HG03571 (cell line): ENCODE measurements around the gene GLOD5.
A peak's percentile ranks its signal among the peaks of the same experiment; 100 is the strongest.

Source experiments
- ATAC-seq: cut with Tn5 transposase; IDR thresholded peaks from one replicate; pipeline ENCODE4 v1.9.1; 2021; ENCODE audit not compliant: unreplicated experiment

The GLOD5 gene

DNA sequence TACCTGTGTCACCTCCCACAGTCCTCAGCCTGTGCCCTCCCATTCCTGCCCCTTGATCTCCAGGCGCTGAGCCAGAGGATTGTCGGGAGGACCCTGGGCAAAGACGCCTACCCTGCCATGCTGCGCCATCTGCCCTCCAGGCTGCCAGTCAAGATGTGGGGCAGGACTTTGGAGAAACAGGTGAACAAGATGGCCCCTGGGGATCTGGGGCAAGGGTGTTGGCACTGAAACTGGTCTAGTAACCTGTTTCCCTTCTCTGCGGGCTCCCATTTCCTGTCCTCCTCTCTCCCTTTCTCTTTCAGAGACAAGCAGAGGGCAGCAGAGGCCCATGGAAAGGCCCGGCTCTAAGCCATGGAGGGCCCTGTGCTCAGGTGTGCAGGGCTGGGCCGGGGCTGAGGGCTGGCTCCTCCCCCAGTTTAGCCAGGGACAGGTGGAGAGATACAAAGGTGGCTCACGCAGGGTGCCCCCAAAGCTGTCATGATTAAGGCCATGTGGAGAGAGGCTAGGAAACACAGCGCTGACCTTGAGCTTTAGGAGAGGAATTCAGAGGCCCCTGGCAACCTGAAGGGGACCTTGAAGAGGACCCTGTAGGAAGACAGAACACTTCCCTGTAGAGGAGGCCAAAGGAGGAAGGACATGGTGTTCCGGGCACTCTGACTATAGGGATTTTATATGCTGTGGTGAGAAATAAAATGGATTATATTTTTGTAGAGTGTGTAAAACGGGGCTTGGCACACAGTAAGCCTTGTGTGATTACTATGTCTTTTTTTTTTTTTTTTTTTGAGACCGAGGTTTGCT lies at the start of gene GLOD5:
GLOD5 (plus strand) TSS at position 74 of the 798 bp plus-strand sequence; CDS start at position 118, 44 bp downstream.
- no peak for ATAC-seq

DNA sequence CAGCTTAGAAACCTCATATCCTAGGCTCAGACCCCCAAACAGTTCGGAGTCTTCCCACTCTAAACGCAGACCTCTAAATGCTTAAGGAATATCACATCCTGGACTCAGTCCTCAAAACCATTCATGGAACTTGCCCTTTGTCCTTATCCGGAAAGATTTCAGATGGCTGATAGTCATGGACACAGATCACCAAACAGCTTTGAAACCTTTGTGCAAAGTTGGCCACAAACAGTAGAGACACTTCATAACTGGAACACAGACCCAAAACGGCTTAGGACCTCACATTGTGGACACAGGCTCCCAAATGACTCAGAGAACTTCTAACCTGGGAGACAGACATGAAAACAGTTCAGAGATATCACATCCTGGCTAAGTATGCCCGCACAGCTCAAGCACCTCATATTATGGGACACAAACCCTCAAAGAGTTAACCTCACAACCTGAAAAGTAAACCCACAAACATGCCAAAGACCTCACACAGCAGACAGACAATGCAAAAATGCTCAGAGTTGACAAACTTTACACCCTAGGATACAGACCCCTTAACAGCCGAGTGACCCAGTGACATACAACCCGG lies 49.5 kb upstream of the GLOD5 start:
- no peak for ATAC-seq

DNA sequence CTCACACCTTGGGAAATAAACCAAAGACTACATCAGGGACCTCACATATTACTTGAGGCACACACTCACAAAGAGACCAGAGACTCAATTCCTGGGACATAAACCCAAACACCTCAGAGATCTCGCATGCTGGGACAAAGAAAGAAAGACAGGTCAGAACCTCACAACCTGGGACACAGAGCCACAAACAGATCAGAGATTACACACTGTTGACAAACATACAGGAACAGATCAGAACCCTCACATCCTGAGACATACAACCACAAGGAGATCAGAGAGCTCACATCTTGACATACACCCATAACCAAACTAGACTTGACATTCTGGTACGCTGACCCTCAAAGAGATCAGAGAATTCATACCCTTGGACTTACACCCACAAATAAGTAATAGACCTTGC lies 47.7 kb upstream of the GLOD5 start:
- no peak for ATAC-seq

DNA sequence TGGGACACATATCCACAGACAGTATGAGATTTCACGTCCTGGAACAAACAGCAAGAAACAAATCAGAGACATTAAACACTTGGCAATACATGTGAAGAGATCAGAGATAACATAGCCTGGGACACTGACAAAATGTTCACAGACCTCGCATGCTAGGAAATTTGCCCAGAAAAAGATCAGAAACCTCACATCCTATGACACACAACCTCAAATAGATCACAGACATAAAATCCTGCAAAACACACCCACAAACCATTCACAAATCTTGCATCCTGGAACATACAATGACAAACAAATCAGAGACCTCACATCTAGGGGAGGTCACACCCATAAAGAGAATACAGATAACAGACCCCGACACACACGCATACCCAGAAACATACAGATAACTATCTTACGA lies 47.0 kb upstream of the GLOD5 start:
- no peak for ATAC-seq

DNA sequence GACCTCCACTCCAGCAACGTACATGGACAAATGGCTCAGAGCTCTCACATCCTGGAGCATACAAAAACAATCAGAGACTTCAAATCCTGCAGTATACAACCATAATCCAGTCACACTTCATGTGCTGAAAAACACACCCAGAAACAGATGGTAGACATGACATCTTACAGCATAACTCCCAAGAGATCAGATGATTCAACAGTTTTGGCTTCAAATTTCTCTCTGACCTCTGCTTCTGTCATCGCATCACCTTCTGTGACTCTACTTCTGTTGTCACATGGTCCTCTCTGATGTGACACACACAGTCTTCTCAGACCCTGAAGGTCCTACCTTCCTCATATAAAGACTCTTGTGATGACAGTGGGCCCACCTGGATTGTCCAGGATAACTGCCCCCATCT lies 46.5 kb upstream of the GLOD5 start:
- no peak for ATAC-seq

DNA sequence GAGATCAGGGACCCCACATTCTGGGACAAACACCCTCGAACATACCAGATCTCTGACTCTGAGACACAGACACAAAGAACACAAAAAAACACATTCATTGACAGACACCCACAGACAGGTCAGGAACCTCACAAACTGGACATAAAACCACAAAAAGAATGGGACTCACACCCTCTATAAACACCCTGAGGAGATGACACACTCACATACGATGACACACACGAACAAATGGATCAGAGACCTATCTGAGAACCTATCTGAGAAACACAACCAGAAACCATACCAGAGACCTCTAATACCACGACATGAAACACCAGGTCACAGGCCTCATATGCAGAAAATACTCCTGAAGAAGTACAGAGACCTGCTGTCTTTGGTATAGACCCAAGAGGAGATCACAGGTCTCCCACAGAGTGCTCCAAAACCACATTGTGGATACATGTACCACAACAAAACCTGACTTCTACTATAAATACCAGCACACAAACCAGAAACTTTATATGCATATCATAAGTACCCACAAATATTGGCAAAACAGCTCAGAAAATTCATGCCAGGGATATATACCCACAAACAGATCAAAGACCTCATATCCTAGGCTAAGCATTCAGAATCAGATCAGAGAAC lies 45.6 kb upstream of the GLOD5 start:
- ATAC-seq, result no peak

DNA sequence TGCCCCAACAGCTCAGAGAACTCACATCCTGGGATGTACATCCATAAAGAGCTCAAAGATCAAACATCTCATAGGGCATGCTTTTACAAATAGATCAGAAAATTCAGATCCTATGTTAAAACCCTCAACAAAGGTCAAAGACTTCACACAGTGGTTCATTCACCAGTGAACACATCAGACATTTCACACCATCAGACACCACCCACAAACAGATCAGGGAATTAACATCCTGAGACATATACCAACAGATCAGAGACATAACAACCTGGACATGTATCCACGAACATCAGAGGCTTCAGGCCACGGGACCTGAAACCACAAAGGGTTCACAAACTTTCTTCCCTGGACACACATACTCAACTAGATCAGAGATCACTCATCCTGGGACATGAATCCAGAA lies 41.6 kb upstream of the GLOD5 start:
- ATAC-seq, result no peak

DNA sequence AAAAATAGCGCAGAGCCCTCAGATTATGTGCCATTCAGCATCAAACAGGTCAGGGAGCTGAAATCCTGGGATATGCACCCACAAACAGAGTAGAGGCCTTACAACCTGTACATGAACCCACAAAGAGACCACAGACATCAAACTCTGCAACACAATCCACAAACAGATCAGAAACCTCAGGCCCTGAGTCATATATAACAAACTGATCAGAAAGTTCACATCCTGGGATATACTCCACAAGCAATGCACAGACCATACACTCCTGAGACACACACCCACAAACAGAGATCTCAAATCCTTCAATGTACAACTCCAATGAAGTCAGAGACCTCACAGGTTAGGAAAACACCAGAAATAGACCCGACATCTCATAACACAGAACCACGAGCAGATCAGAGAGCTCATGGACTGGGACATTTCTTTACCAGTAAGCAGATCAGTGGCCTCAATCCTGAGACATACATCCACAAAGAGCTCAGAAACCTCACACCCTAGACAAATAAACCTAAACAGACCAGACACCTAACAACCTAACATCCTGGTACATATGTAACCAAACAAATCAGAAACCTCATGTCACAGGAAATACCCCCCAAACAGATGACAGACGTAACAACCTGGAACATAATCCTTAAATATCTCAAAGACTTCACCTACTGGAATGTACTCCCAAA lies 40.8 kb upstream of the GLOD5 start:
- no peak for ATAC-seq

DNA sequence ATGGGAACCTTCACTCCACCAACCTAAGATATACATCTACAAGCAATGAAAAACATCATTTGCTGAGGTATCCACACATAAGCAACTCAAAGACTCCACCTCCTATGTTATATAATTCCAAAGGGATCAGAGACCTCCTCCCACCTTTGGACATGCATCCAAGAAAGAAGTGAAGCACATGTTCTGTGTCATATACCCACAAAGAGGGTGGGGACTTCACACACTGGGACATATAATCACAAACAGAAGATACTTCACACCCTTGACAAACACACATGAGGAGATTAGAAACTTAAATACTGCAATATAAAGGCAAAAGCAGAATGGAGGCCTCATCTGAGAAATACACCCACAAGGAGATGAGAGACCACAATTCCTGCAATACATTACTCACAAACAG lies 39.6 kb upstream of the GLOD5 start:
- ATAC-seq, result no peak

DNA sequence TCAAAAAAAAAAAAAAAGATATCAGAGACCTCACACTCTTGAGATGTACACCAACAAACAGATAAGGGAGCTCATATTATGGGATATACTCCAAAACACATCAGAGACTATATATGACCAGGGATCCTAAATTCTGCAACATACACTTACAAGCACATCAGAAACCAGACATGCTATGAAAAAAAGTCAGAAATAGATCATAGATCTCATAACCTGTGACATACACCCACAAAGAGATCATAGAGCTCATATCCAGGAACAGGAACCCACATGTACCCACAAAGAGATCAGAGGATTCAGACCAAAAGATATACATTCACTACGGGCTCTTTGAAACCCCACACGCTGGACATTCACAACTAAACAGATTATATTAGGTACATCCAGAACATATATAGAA lies 35.0 kb upstream of the GLOD5 start:
- no peak for ATAC-seq

DNA sequence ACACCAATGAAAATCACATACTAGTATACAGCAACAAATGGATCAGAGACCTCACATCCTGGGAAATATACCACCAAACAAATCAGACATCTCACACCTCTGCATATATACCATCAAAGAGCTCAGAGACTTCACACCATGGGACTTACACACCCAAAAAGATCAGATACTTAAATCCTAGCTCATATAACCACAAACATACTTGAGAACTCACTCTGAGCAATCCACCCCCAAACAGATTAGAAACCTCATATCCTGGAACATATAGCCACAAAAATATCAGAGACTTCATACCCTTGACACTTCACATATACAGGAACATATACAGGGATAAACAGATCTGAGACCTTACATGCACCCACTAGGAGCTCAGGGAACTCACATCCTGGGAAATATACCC lies 32.9 kb upstream of the GLOD5 start:
- ATAC-seq, result no peak

DNA sequence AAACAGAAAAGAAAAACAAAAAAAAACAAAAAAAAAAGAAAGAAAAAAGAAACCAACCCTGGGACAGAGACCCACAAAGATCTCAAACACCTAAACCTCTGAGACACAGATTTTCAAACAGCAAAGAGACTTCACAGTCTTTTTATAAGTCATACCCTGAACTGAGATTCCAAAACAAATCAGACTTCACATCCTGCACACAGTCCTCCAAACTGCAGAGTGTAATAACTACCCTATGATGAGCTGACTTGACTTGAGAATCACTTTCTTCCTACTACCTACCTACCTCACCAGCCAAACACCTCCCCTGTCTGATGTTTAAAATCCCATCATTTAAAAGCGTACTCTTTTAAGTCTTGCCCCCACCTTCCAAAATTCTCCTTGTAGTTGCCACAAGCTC lies 25.2 kb upstream of the GLOD5 start:
- no peak for ATAC-seq

DNA sequence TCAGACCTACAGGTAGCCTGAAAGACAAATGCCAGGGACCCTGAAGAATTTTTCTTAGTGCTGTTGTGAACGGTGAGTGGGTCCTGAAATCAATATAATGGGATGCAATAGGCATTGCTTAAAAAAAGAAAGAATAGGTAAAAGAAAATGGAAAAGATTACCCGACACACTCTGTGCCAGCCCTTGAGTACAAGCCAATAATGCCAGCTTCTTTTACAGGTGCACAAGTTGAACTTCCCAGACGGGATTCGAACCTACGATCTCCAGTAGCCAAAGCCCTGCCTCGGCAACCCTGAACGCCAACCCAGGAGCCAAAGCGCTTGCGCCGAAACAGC lies 24.7 kb upstream of the GLOD5 start:
- no peak for ATAC-seq

DNA sequence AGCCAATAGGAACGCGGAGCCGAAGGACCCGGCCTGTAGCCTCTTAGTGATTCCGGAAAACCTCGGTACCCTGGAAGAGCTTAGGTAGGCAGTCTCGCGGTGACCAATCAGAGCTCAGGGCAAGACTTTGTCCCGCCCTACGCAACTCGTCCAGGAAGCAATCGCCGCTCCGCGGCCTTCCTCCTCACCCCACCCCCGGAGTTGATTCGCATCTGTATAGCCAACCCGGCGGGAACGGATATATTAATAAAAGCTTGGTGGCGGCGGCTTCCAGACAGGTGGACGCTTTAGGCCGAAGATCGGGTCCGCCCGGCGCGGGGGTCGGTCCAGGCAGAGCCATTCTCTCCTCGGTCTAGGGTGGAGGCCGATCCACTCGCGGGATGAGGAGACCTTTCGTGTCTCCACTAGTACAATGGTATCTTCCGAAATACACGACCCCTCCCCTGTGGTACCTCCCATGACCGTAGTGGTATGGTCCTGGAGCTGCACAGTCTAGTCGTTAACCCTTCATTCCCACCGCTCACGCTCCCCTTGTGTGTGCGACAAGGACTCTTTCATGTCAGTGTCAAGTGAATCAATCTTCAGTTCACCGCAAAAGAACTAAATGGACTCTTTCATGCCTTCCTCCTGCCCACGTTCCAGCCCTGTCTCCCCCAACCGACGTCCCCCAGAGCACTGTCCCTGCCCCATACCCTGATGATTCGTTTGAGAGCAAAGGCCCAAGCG lies 24.2 kb upstream of the GLOD5 start:
- peak; percentile 98 for ATAC-seq

DNA sequence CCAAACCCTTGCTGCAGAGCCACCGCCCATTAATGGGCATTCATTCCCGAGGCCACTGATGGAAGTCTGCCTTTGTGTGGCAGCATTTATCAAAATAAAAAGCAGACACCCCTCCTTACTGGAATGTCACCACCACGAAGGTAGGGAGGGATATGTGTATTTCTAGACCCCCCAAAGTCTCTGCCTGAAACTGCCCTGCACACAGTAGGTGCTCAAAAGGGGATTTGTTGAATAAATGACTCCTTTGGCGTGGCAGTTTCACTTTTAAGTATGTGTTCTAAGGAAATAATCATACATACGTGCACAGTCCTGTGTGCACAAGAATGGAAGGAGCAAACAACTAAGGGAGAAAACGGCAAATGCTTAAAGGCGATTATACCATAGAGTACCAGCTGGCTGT lies 23.6 kb upstream of the GLOD5 start:
- ATAC-seq, result no peak

DNA sequence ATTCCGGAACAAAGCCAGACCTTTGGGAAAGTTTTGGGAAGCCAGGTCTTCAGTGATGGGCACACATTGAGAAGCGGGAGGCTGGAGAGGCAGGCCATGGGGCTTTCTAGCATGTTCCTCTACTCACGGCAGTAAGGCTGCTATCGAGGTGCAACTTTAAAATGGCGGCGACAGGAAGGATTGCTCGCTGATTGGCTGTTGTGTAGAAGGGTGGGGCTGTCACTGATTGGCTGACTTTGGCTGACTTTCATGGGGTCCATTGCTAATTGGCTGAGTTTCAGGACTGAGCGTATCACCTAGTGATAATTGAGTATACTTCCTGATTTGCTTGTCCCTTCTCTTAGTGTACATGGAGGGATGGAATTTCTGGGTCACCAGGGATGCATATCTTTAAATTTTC lies 19.7 kb upstream of the GLOD5 start:
- no peak for ATAC-seq

DNA sequence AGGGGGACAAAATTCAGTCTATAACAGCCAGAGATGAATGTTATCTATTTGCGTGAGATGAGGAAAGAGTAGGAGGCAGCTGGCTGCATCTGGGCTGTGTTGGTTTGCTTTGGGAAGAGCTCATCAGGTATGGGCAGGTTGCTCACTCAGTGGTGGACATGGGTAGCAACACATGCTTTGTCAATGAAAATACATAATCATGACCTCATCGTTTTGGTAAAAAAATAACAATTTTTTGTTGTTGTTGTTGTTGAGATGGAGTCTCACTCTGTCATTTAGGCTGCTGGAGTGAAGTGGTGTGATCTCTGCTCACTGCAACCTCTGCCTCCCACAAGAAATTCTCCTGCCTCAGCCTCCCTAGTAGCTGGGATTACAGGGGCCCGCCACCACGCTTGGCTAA lies 16.3 kb upstream of the GLOD5 start:
- no peak for ATAC-seq

DNA sequence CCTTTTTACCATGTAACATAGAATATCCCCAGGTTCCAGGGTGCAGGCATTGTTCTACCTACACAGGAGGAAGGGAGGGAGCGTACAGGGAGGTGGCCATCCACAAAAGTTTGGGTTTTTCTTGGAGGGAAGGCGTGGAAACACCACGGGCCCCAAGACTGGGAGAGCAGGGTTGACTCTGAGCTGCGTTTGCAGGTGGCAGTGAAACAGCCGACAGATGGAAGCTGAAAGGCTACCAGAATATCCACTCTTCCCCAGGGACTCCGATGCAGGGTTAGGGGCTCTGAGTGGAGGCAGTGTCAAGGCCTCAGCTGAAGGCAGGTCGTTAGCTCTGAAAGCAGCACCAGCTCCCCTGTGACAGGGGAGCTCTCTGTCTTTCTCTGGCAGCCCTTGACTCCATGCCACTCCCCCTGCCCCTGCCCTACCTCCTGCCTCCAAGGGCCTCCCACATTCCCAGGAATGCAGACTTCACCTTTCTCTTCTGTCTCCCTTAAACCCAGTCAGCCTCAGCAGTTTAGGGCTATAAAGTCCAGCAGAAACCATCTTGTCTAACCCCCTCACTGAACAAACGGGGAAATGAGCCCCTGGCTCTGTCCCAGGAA lies 14.0 kb upstream of the GLOD5 start:
- ATAC-seq, result no peak

DNA sequence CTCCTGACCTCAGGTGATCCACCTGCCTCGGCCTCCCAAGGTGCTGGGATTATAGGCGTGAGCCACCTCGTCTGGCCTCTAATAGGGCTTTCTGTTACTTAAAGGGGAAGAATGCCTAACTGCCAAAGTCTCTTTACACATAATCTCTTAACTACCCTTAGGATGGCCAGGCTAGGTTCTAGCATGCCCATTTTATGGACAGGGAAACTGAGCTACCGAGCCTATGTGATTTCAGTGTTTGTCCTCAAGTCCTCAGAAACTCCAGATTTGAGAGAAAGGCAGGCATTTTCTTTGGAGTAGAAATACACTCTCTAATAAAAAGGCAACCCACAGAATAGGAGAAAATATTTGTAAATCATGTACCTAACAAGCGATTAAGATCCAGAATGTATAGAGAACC lies 12.4 kb upstream of the GLOD5 start:
- no peak for ATAC-seq

DNA sequence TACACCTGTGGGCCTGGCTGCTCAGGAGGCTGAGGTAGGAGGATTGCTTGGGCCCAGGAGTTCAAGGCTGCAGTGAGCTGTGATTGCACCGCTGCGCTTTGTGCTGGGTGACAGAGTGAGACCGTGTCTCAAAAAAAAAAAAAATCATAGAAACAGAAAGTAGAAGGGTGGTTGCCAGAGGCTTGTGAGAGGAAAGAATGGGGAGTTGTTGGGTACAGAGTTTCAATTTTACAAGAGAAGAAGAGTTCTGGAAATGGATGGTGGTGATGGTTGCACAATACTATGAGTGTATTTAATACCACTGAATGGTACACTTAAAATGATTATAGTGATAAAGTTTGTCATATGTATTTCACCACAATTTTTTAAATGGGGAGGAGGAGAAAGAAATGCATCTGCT lies 10.2 kb upstream of the GLOD5 start:
- ATAC-seq, result no peak

DNA sequence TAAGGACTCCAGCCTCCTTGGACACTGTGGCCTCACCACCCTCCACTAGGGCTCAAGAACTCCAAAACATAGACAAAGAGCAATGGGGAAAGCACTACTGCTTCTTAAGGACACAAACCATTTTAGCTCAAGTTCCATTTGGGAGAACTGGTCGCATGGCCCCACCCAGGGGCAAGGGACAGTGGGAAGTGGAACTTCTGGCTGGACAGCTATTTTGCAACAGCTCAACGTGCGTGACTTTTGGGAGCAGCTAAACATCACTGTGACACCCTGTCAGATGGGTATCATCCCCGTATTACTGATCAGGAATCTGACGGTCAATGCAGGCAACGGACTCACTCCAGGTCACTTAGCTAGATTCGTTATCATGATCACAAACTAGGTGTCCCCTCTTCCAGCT lies 9.0 kb upstream of the GLOD5 start:
- no peak for ATAC-seq
